Ovary (tissue), 10 donors: ENCODE data around the gene CCL4L2. TPM values are rescaled to one million over a fixed set of nuclear protein-coding genes. Genes with fewer than 3 reads are reported as not detected.
A peak's percentile ranks its signal among the peaks of the same experiment; 100 is the strongest.
"Not testable (repeated sequence)": the region's sequence is repeated elsewhere in the genome, so short reads cannot be mapped to it uniquely, and the experiment has no call there.

Experiments used
- DNase-seq, 5 donors: peaks; one replicate each; pipeline ENCODE4 v3.0.0-alpha.2; 2019 to 2020
- H3K27ac ChIP-seq, 2 donors: fragments of 200-600 bp; one replicate each; pipeline versions ENCODE4 v1.5.1 to v1.8.0; 2019 to 2022
- H3K27me3 ChIP-seq: fragments of 200-600 bp; one replicate; pipeline ENCODE4 v1.8.0; 2022
- H3K36me3 ChIP-seq: fragments of 200-600 bp; sonication (generic); one replicate; pipeline ENCODE4 v1.5.1; 2019
- H3K4me1 ChIP-seq: one replicate; pipeline ENCODE4 v1.8.1; 2013; ENCODE audit warnings: mild to moderate bottlenecking, moderate library complexity; ENCODE audit not compliant: insufficient read depth
- H3K4me3 ChIP-seq: fragments of 200-600 bp; sonication (generic); one replicate; pipeline ENCODE4 v1.5.1; 2017
- H3K9me3 ChIP-seq, 2 donors: fragments of 200-600 bp in 1 of 2; sonication (generic) in 1 of 2; one replicate each; pipeline versions ENCODE4 v1.5.1 to v1.8.1; 2013 to 2019; ENCODE audit warnings: mild to moderate bottlenecking in 1 of 2, moderate library complexity in 1 of 2
- CTCF ChIP-seq, 3 donors: fragments of 450-650 bp in 2 of 3; fragments of 200-600 bp in 1 of 3; IDR thresholded peaks; one replicate each; pipeline versions ENCODE4 v1.5.1 to v1.8.0; 2016 to 2022; ENCODE audit warnings: antibody characterized with exemption in 3 of 3, mild to moderate bottlenecking in 1 of 3
- EP300 ChIP-seq: sonication (generic); formaldehyde crosslinking; IDR thresholded peaks from one replicate; pipeline ENCODE4 v1.6.1; 2017; ENCODE audit warnings: antibody characterized with exemption
- POLR2A ChIP-seq: fragments of 450-650 bp; IDR thresholded peaks from one replicate; pipeline ENCODE4 v1.6.1; 2017; ENCODE audit warnings: antibody characterized with exemption, mild to moderate bottlenecking, moderate library complexity
- WGBS, 3 donors: extraction: QIAGEN DNeasy Blood & Tissue Kit in 1 of 3; methylation state at CpG; one replicate each; pipeline versions ENCODE4 v1.1.5 to v1.1.7; 2013 to 2017; 5-methylcytosine and 5-hydroxymethylcytosine counted together
- intact Hi-C, 4 donors: fragments of 100-400 bp; cut with DNase I; formaldehyde crosslinking; loops; one replicate each; pipeline versions ENCODE4 v1.11.0 to v1.15.1; 2022 to 2023
- long read RNA-seq, 3 donors: library from polyadenylated mRNA in 2 of 3; unstranded in 2 of 3; transcript quantifications; one replicate each; pipeline ENCODE4 v2.0.0 and lab custom pipeline, GENCODE V29; 2021 to 2026
- polyA plus RNA-seq, 2 donors: library from polyadenylated mRNA; stranded (reverse); fragments of 200-250 nt in 1 of 2; fragments of 350-450 nt in 1 of 2; fragmentation: Illumina TruSeq in 1 of 2; extraction: RNeasy Lipid Tissue Mini Kit (QIAGEN cat#74804) in 1 of 2; gene quantifications; one replicate each; pipeline ENCODE4 v1.2.3, GENCODE V29; 2013 to 2014
- total RNA-seq, 7 donors: library from RNA; depleted of rRNA in 2 of 7; stranded (reverse); fragments of >200 nt in 2 of 7; fragmentation: NEBNext Ultra II Directional in 3 of 7; extraction: Animal tissue kit (Norgen Biotek cat#: 25700) in 3 of 7; gene quantifications; one replicate each; pipeline versions ENCODE4 v1.1.0 to v1.2.4, GENCODE V29; 2016 to 2023
- donor health status: DM: no; HTN: no; CAD: no; lungs with moderate emphysema.
- donor health status: DM: no; HTN: no; CAD: no.
- donor health status: Bipolar disorder and iron deficiency.
- donor health status: DM: yes; HTN: yes; CAD: no.
- donor health status: DM: no; HTN: no; CAD: no.
- donor health status: DM: yes; HTN: yes; CAD: no.

The CCL4L2 gene
- total RNA-seq (10 to 100 TPM in 1 of 7 donors, 1 to 10 TPM in 2, under 1 TPM in 3, not detected in 1; 0.42 to 13.1 (median 1.1) TPM), polyA plus RNA-seq (10 to 100 TPM in 1 of 2 donors, 1 to 10 TPM in 1; 1.7 to 11.1 TPM)
- long read RNA-seq, donor 1: 0 reads
- long read RNA-seq, donor 2: 0 reads
- long read RNA-seq, donor 3, partial matches to known transcripts: 0 of 1 reads
- long read RNA-seq, donor 3, other reads (novel, unspliced or antisense): 0 of 1 reads

GRCh38 chr17:36210439-36211211, at the start of gene CCL4L2:
Gene CCL4L2, plus strand, starts transcription at chr17:36211063.
- H3K4me3 ChIP-seq, intact Hi-C loops: not testable (repeated sequence)
- 88 to 93% (median 89%) methylated on average over 7 of the region's 7 CpGs for WGBS, 3 donors

GRCh38 chr17:36168836-36169235, 42.0 kb upstream of the CCL4L2 start:
- H3K27ac ChIP-seq, H3K4me3 ChIP-seq, H3K27me3 ChIP-seq, H3K9me3 ChIP-seq, DNase-seq, H3K36me3 ChIP-seq, H3K4me1 ChIP-seq, intact Hi-C loops: not testable (repeated sequence)
- WGBS, 3 donors: 60 to 100% (median 67%) methylated on average over 1 to 6 of the region's 8 CpGs

More at GRCh38 chr17:36210439-36211211, at the start of gene CCL4L2:
- H3K27me3 ChIP-seq, H3K27ac ChIP-seq, H3K36me3 ChIP-seq, H3K9me3 ChIP-seq, H3K4me1 ChIP-seq, DNase-seq: not testable (repeated sequence)

GRCh38 chr17:36176536-36176935, 34.3 kb upstream of the CCL4L2 start, which contains the start of gene TBC1D3B:
Gene TBC1D3B, minus strand, starts transcription at chr17:36176636. Its CDS starts 1,586 bp downstream, at chr17:36175050.
- H3K9me3 ChIP-seq, H3K27ac ChIP-seq, H3K4me3 ChIP-seq, H3K27me3 ChIP-seq, H3K4me1 ChIP-seq, H3K36me3 ChIP-seq, DNase-seq, intact Hi-C loops: not testable (repeated sequence)
- 83% methylated on average over 1 of the region's 11 CpGs; no CpG with 5 or more reads in 2 of the 3 donors for WGBS, 3 donors

GRCh38 chr17:36181446-36182175, 29.3 kb upstream of the CCL4L2 start:
- not testable (repeated sequence) for H3K9me3 ChIP-seq, H3K36me3 ChIP-seq, H3K27ac ChIP-seq, H3K4me3 ChIP-seq, DNase-seq, H3K27me3 ChIP-seq, H3K4me1 ChIP-seq
- WGBS, 3 donors: 87 to 94% (median 91%) methylated on average over 6 of the region's 6 CpGs
- intact Hi-C loops: loop anchor here in 2 of 4 donors (5.0 kb wide), 2 partner anchors 54 to 69 kb away; no protein-coding TSS in a partner anchor

GRCh38 chr17:36182176-36183000, 28.5 kb upstream of the CCL4L2 start:
- no peak for TF ChIP-seq CTCF (IDR thresholded peaks at IDR 0.05)
- TF ChIP-seq EP300: no peak
- TF ChIP-seq POLR2A: no peak
- H3K36me3 ChIP-seq: no peaks in the 10 kb centered on the region
- 15 to 18% (median 16%) methylated on average over 44 to 48 of the region's 48 CpGs for WGBS, 3 donors
- peaks cover 8% of the 10 kb centered on the region for H3K4me1 ChIP-seq
- H3K4me3 ChIP-seq: peak overlapping the region; percentile 54
- H3K27me3 ChIP-seq: no peaks in the 10 kb centered on the region
- H3K27ac ChIP-seq: peak overlapping the region; percentile 64 to 70
- intact Hi-C loops: loop anchor here in 2 of 4 donors (5.0 kb wide), 2 partner anchors 55 to 70 kb away; no protein-coding TSS in a partner anchor
- no peaks in the 10 kb centered on the region for H3K9me3 ChIP-seq
- DNase-seq: peak in 2 of 5 donors; percentile 13 to 61
